ENCODE data around the gene LPCAT1.

DNA sequence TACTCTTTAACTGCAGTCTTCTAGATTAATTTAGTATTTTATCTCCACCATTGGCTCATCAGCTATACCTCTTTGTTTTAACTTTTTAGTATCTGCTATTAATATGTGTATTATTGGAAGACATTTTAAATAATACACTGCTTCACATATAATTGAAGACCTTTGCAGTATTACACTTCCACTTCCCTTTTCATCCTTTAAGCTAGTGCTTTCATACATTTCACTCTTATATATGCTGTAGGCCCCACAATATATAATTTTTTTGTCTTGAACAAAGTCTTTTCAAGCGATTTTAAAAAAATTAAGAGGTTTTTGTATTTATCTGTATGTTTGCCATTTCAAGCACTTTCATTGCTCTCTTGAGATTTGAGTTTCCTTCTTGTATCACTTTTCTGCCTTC lies 8.6 kb upstream of the LPCAT1 start:
- TF ChIP-seq, protein P1, sequence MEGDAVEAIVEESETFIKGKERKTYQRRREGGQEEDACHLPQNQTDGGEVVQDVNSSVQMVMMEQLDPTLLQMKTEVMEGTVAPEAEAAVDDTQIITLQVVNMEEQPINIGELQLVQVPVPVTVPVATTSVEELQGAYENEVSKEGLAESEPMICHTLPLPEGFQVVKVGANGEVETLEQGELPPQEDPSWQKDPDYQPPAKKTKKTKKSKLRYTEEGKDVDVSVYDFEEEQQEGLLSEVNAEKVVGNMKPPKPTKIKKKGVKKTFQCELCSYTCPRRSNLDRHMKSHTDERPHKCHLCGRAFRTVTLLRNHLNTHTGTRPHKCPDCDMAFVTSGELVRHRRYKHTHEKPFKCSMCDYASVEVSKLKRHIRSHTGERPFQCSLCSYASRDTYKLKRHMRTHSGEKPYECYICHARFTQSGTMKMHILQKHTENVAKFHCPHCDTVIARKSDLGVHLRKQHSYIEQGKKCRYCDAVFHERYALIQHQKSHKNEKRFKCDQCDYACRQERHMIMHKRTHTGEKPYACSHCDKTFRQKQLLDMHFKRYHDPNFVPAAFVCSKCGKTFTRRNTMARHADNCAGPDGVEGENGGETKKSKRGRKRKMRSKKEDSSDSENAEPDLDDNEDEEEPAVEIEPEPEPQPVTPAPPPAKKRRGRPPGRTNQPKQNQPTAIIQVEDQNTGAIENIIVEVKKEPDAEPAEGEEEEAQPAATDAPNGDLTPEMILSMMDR (IDR thresholded peaks at IDR 0.05): no peak
- no peak for TF ChIP-seq POLR2A (IDR thresholded peaks at IDR 0.05)
